ENCODE results near the gene TSPEAR. TPM values are rescaled to one million over a fixed set of nuclear protein-coding genes. Genes with fewer than 3 reads are reported as not detected.
"Not testable (repeated sequence)": the region's sequence is repeated elsewhere in the genome, so short reads cannot be mapped to it uniquely, and the experiment has no call there.

Gene TSPEAR
- total RNA-seq, 1 donor from 2014 or later = not detected

- DNase-seq = no peak
Measured at GRCh38 chr21:44585892-44586291, 125.5 kb downstream of the TSPEAR start.

- no peak for DNase-seq
Measured at GRCh38 chr21:44583800-44584147, 127.6 kb downstream of the TSPEAR start.

GRCh38 chr21:44583089-44583799, 128.1 kb downstream of the TSPEAR start:
- DNase-seq = no peak

- no peak for DNase-seq
Measured at GRCh38 chr21:44582055-44582454, 129.3 kb downstream of the TSPEAR start.

- no peak for DNase-seq
Measured at GRCh38 chr21:44581158-44581557, 130.2 kb downstream of the TSPEAR start.

GRCh38 chr21:44580231-44580821, 131.0 kb downstream of the TSPEAR start, which contains the start of gene KRTAP10-5:
Gene KRTAP10-5 (minus strand): TSS chr21:44580604. CDS start chr21:44580578, 26 bp downstream.
- DNase-seq = not testable (repeated sequence)

- no peak for DNase-seq
Measured at GRCh38 chr21:44579833-44580144, 131.6 kb downstream of the TSPEAR start.

GRCh38 chr21:44579056-44579832, 132.1 kb downstream of the TSPEAR start:
- DNase-seq = no peak

GRCh38 chr21:44578371-44579055, 132.9 kb downstream of the TSPEAR start:
- no peak for DNase-seq

- no peak for DNase-seq
Measured at GRCh38 chr21:44576025-44576420, 135.3 kb downstream of the TSPEAR start.

GRCh38 chr21:44575307-44576024, 135.9 kb downstream of the TSPEAR start:
- no peak for DNase-seq

- no peak for DNase-seq
Measured at GRCh38 chr21:44574457-44575306, 136.7 kb downstream of the TSPEAR start.

- DNase-seq = not testable (repeated sequence)
Measured at GRCh38 chr21:44573630-44574456, 137.5 kb downstream of the TSPEAR start, which contains the start of gene KRTAP10-4. Gene KRTAP10-4 (plus strand): TSS chr21:44573729. CDS start chr21:44573759, 30 bp downstream.

- no peak for DNase-seq
Measured at GRCh38 chr21:44572959-44573583, 138.3 kb downstream of the TSPEAR start.

GRCh38 chr21:44571844-44572782, 139.3 kb downstream of the TSPEAR start:
- no peak for DNase-seq

- DNase-seq = no peak
Measured at GRCh38 chr21:44571296-44571695, 140.1 kb downstream of the TSPEAR start.

- DNase-seq = no peak
Measured at GRCh38 chr21:44569861-44570517, 141.4 kb downstream of the TSPEAR start.

Measured in occipital lobe (tissue), 2 donors.